ENCODE results near the gene AKAP8L. TPM values are rescaled to one million over a fixed set of nuclear protein-coding genes. Genes with fewer than 3 reads are reported as not detected.
"Not testable (repeated sequence)": the region's sequence is repeated elsewhere in the genome, so short reads cannot be mapped to it uniquely, and the experiment has no call there.

AKAP8L gene
- total and polyA plus RNA-seq, 5 experiments from 2014 or later, result 38.7 to 232 (median 80.7) TPM

DNA sequence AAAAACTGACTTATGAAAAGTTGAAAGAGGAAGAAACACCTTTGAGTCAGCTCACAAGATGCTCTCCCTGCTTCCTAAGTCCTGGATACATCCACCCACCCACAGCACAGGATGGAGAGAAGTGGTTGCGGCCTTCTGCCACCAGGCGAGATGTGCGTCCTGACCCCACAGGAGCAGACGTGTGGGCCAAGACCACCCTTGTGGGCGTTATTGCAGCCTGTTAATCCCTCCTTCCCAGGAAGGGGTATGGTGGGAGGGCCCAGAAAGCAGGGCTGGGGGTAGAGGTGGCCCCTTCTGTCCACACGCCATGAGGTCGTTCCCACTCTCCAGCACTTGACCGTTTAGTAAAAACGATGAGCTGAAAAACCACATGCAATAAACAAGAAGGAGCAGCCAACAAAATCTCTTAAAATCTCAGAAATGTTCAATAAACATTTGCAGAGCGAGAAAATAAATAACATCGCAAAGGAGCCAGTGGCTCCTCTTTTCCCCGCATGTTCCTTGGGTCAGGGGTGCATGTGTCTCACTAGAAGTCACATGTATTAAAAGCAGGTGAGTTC, 2.4 kb upstream of the AKAP8L start:
- Mint-ChIP-seq H3K4me3 (no peak overlapping the region), H3K27ac (peak overlapping the region in 1 of 10 donors; percentile 89), H3K9me3 (no peaks in the 10 kb centered on the region), H3K36me3 (peaks cover 0 to 34% (median 18%) of the 10 kb centered on the region in 3 donors), H3K27me3 (no peaks in the 10 kb centered on the region), H3K4me1 (peaks cover 22 to 37% (median 33%) of the 10 kb centered on the region in 4 donors)
- DNase-seq, result no peak
- no peak for ATAC-seq
- POLR2A ChIA-PET, result interaction anchor here (1.6 to 5.2 kb wide), 4 partner anchors 12 to 132 kb away, joined by 6 to 124 read pairs (median 74); partner anchors contain the start of genes AKAP8 and RASAL3

DNA sequence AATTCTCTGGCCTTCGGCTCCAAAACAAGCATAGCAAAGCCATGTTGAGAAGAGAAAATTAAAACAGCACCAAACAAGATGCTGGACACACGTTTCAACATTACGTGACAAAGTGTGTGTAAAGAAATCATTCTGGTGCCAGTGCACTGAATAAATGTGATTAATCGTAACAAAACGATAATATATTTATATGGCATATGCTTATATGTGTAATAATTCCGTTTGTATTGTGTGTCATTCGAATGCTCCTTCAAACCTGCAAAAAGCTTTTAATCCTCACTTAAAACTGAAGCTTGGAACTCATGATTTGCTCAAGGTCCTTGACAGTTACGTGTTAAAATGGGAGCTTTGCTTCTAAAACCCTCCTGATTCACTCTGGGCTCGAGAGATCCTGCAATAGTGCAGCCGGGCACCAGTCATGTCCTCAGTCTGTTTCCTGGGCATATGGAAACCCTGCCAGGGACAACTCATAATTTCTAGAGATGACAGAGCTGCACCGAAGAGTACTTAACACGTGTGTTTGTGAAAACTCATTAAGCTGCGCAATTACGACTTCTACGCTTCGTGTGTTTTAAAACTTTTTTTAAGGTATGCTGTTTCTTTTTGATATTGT, 731 bp upstream of the AKAP8L start:
- Mint-ChIP-seq H3K36me3 (peaks cover 0 to 38% (median 18%) of the 10 kb centered on the region in 3 donors), H3K4me3 (peak overlapping the region; percentile 90 to 100 (median 98)), H3K9me3 (no peaks in the 10 kb centered on the region), H3K27ac (peak overlapping the region; percentile 46 to 99 (median 94)), H3K4me1 (peaks cover 27 to 49% (median 44%) of the 10 kb centered on the region in 4 donors), H3K27me3 (no peaks in the 10 kb centered on the region)
- POLR2A ChIA-PET, result interaction anchor here (0.6 to 5.2 kb wide), 32 partner anchors 10 to 1580 kb away, joined by 3 to 124 read pairs (median 4); partner anchors contain the start of genes AKAP8, BRD4, PGLYRP2 and RASAL3
- DNase-seq (no peak), ATAC-seq (no peak)

DNA sequence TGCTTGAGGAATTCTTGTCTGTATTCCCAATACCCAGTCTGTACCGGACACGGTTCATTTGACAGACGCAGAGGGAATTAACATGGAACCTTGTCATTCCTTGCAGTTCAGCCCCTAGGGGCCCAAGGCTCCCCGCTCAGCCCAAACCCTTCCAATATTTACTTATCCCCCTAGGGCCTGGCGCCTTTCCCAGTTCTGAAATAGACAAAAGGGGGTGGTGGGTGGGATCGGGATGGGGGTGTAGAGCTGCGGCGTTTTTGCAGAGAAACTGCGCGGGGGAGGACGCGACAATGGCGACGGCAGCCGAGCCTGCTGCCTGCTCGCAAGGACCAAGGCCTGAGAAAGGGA, 583 bp downstream of the AKAP8L start:
- ATAC-seq (no peak), DNase-seq (no peak)
- POLR2A ChIA-PET, result interaction anchor here (0.9 to 5.2 kb wide), 20 partner anchors 9 to 418 kb away, joined by 3 to 124 read pairs (median 6); partner anchors contain the start of genes AKAP8, BRD4, PGLYRP2 and RASAL3
- peaks cover 27 to 60% (median 54%) of the 10 kb centered on the region in 4 donors for H3K4me1 Mint-ChIP-seq
- peak overlapping the region; percentile 90 to 100 (median 98) for H3K4me3 Mint-ChIP-seq
- no peaks in the 10 kb centered on the region for H3K9me3 Mint-ChIP-seq
- peak overlapping the region; percentile 82 to 100 (median 98) for H3K27ac Mint-ChIP-seq
- H3K27me3 Mint-ChIP-seq, result no peaks in the 10 kb centered on the region
- H3K36me3 Mint-ChIP-seq, result peaks cover 0 to 37% (median 12%) of the 10 kb centered on the region in 3 donors

DNA sequence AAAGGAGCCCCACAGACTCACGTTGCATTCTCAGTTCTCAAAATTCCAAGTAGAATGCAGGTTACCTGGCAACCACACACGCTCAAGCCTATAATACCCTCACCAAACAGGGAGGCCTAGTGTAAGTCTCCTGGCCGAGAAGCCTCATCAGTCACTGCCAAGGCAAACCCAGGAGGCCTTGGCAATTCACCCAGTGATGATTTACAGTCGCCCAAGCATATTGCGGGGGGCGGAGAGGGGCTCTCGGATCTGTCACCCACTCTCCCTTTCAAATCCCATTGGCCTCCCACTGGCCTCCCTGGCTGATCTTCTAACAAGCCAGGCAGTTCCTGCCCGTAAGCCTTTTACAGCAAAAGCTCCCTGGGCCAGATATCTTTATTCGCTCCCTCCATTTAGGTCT, 1.1 kb downstream of the AKAP8L start:
- H3K9me3 Mint-ChIP-seq, result no peaks in the 10 kb centered on the region
- DNase-seq (no peak), ATAC-seq (no peak)
- H3K4me3 Mint-ChIP-seq, result peak overlapping the region; percentile 90 to 100 (median 98)
- H3K27me3 Mint-ChIP-seq, result no peaks in the 10 kb centered on the region
- H3K27ac Mint-ChIP-seq, result peak overlapping the region; percentile 82 to 100 (median 98)
- H3K36me3 Mint-ChIP-seq, result peaks cover 0 to 35% (median 7%) of the 10 kb centered on the region in 3 donors
- H3K4me1 Mint-ChIP-seq, result peaks cover 29 to 65% (median 59%) of the 10 kb centered on the region in 4 donors
- POLR2A ChIA-PET, result interaction anchor here (0.6 to 5.2 kb wide), 8 partner anchors 13 to 595 kb away, joined by 3 to 124 read pairs (median 24); partner anchors contain the start of genes AKAP8 and RASAL3

DNA sequence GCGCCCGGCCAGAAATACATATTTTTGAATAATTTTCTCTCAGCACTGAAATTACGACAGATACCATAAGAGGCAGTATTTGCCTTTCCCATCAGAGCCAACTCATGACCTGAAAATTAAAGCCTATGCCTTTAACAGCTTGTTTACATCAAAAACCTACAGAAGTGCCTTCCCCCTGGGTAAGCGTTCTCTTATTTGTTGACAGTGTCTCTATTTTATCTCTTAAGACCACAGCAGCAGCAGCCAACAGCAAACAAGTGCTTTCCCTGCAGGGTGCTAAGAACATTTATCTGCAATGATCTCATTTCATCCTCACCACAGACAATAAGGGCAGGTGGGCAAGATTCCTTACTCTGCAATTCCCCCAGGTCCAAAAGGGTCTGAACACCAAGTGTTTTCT, 6.0 kb downstream of the AKAP8L start:
- ATAC-seq (peak in 1 of 2 donors; percentile 35), DNase-seq (no peak)
- peak overlapping the region in 5 of 10 donors; percentile 2 to 59 (median 7) for H3K4me3 Mint-ChIP-seq
- H3K27me3 Mint-ChIP-seq, result no peaks in the 10 kb centered on the region
- H3K36me3 Mint-ChIP-seq, result peaks cover 0 to 53% (median 4%) of the 10 kb centered on the region in 3 donors
- no peaks in the 10 kb centered on the region for H3K9me3 Mint-ChIP-seq
- peak overlapping the region in 8 of 10 donors; percentile 15 to 83 (median 66) for H3K27ac Mint-ChIP-seq
- POLR2A ChIA-PET, result no interaction called here
- peaks cover 17 to 79% (median 69%) of the 10 kb centered on the region in 4 donors for H3K4me1 Mint-ChIP-seq

DNA sequence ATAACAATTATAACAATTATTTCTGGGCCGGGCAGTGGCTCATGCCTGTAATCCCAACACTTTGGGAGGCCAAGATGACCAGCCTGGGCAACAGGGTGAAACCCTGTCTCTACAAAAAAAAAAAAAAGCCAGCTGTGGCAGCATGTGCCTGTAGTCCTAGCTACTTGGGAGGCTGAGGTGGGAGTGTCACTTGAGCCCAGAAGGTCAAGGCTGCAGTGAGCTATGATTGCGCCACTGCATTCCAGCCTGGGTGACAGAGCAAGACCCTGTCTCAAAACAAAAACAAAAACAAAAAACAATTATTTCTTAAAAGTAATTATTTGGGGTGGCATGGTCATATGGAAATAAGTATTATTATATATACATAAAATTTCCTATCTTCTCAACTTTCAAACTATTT, 7.4 kb downstream of the AKAP8L start:
- peaks cover 14 to 78% (median 66%) of the 10 kb centered on the region in 4 donors for H3K4me1 Mint-ChIP-seq
- POLR2A ChIA-PET, result interaction anchor here (1.4 kb wide), 1 partner anchor 32 kb away, joined by 4 read pairs; the partner anchor contains the start of gene AKAP8
- peak overlapping the region in 2 of 10 donors; percentile 69 to 71 for H3K27ac Mint-ChIP-seq
- not testable (repeated sequence) for ATAC-seq, H3K4me3 Mint-ChIP-seq, DNase-seq, H3K9me3 Mint-ChIP-seq, H3K27me3 Mint-ChIP-seq
- peaks cover 0 to 60% (median 4%) of the 10 kb centered on the region in 3 donors for H3K36me3 Mint-ChIP-seq

DNA sequence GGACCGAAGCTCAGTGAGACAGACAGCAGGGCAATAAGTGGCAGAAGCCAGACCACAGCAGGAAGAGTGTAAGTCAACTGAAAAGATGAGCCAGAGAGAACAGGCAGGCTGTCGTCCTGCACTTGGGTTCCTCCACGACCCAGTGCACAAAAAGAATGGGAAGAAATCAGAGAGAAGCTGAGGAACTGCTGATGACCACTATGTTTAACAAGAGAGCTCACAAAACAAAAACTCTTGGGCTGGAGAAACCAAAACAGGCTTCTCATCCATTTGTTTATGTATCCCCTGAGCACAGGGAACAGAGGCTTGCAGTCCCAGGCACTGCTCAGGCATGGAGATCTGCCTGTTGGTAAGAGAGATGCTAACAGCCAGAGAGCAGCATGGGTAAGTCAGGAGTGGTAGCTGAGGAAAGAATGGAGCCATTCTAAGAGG, 14.0 kb downstream of the AKAP8L start:
- POLR2A ChIA-PET, result interaction anchor here (0.6 to 0.7 kb wide), 2 partner anchors 18 to 161 kb away, joined by 3 to 6 read pairs; no protein-coding TSS in a partner anchor
- H3K36me3 Mint-ChIP-seq, result peaks cover 0 to 83% (median 2%) of the 10 kb centered on the region in 3 donors

DNA sequence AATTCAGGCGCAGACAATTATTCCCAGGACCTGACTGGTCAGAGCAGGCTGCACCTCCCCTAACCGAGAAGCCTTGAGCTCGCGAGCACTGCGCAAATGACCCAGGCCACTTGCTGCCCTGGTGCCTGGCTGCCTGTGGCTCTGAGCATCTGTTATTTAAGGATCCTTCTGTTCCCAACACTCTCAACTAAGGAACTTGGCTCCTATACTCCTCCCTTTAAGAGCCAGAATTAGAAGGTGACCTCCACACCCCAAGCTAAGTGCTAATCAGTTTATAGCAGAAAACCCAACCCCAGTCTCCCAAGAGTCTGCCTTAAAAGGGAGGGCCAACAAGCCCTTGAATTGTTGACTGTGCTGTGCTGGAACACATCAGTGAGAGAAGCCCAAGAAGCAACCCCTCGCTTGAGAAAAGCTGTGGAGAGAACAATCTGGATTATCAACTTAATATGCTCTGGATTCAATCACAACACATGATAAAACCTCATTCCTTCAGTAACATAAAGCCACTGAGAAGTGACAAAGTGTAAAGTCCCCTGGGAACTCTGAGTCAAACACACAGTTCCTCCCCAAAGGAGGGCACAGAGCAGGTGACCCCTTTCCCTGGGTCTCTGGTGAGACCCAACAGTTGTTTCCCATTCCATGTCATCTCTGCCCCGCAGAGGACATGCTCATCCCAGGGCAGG, 14.6 kb downstream of the AKAP8L start:
- POLR2A ChIA-PET, result interaction anchor here (0.7 kb wide), 1 partner anchor 18 kb away, joined by 3 read pairs; no protein-coding TSS in a partner anchor
- ATAC-seq (no peak), DNase-seq (no peak)
- Mint-ChIP-seq H3K4me1 (peaks cover 12 to 57% (median 45%) of the 10 kb centered on the region in 4 donors), H3K27ac (peak overlapping the region in 9 of 10 donors; percentile 27 to 90 (median 66)), H3K36me3 (peaks cover 0 to 83% (median 2%) of the 10 kb centered on the region in 3 donors), H3K4me3 (peak overlapping the region in 6 of 10 donors; percentile 1 to 47 (median 32)), H3K27me3 (no peaks in the 10 kb centered on the region), H3K9me3 (no peaks in the 10 kb centered on the region)

More for the DNA sequence above, 14.0 kb downstream of the AKAP8L start:
- H3K27me3 Mint-ChIP-seq, result no peaks in the 10 kb centered on the region
- H3K4me3 Mint-ChIP-seq, result peak overlapping the region in 6 of 10 donors; percentile 1 to 47 (median 32)
- H3K4me1 Mint-ChIP-seq, result peaks cover 12 to 62% (median 50%) of the 10 kb centered on the region in 4 donors
- DNase-seq (no peak), ATAC-seq (no peak)
- H3K9me3 Mint-ChIP-seq, result no peaks in the 10 kb centered on the region
- H3K27ac Mint-ChIP-seq, result peak overlapping the region in 9 of 10 donors; percentile 27 to 90 (median 69)

DNA sequence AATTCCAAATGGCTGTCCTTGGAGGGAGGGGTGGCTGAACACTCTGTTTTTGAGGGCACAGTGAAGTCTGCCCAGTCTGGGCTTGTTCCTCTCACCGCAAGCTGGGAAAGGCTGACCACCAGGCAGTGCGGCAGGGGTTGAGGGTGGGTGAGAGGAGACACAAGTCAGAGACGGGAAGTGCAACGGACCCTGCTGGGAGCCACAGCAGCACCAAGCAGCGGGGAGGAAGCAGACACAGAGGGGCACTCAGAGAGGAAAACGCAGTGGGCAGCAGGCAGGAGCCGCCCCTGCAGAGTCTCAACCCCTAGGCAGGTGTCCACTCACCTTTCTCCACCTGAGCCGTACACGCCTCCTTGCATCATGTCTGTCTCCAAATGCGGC, 15.6 kb downstream of the AKAP8L start:
- Mint-ChIP-seq H3K27ac (no peak overlapping the region), H3K9me3 (no peaks in the 10 kb centered on the region), H3K27me3 (no peaks in the 10 kb centered on the region), H3K4me3 (no peak overlapping the region), H3K36me3 (peaks cover 0 to 79% (median 2%) of the 10 kb centered on the region in 3 donors), H3K4me1 (peaks cover 11 to 47% (median 35%) of the 10 kb centered on the region in 4 donors)
- POLR2A ChIA-PET, result no interaction called here
- ATAC-seq (no peak), DNase-seq (no peak)

DNA sequence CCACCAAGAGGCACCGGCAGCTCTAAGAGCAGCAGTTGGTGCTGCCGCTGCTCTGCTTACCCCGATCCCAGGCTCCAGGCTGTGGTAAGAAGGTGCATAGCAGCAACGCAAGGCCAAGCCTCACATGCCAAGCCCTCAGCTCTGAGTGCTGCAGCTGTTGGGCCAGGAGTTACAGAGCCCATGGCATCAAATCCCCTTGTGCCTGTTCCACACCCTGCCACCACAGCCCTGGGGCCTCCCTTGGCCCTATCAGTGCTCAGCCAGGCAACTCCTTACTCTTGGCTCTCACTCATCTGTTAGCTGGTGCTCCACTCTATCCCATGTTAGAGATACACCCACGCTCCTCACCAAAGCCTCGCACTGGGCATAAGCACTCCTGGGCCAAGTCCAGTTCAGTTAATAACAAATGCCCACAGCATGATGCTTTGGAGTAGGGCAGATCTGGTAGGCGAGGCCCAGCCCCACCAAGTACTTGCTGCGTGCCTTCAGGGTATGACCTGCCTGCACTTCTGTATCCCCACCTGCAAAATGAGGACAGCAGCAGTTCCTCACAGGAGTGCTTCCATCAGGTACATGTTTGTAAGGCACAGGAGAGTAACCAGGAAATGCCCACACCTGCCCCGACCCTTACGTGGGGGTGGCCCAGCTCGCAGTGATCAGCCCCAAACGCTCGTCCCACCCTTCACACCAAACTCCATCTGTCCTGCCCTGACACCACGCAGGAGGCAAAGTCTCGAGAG, 16.2 kb downstream of the AKAP8L start:
- H3K36me3 Mint-ChIP-seq, result peaks cover 0 to 79% (median 5%) of the 10 kb centered on the region in 3 donors
- no peak for DNase-seq

DNA sequence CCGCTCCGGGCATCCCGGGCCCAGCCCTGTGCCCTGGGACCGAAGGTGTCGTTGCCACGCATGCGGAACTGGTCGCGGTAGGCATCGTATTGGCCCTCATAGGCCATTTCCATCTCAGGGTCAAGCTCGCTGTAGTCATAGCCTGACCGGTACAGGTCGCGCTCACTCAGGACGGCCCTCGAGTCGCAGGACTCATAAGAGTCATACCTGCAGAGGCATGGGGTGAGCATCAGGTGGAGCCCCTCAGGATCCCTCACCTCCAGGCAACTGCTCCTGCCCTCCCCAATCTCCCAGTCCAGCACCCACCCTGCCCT, 17.4 kb downstream of the AKAP8L start:
- Mint-ChIP-seq H3K27me3 (no peaks in the 10 kb centered on the region), H3K4me1 (peaks cover 17 to 30% (median 19%) of the 10 kb centered on the region in 4 donors), H3K36me3 (peaks cover 0 to 81% (median 13%) of the 10 kb centered on the region in 3 donors), H3K9me3 (no peaks in the 10 kb centered on the region), H3K27ac (no peak overlapping the region), H3K4me3 (no peak overlapping the region)
- DNase-seq (no peak), ATAC-seq (no peak)
- POLR2A ChIA-PET, result no interaction called here

More for the DNA sequence above, 16.2 kb downstream of the AKAP8L start:
- POLR2A ChIA-PET, result no interaction called here
- H3K9me3 Mint-ChIP-seq, result no peaks in the 10 kb centered on the region
- no peaks in the 10 kb centered on the region for H3K27me3 Mint-ChIP-seq
- H3K4me1 Mint-ChIP-seq, result peaks cover 11 to 41% (median 29%) of the 10 kb centered on the region in 4 donors
- H3K4me3 Mint-ChIP-seq, result no peak overlapping the region
- ATAC-seq, result no peak
- no peak overlapping the region for H3K27ac Mint-ChIP-seq
